ENCODE measurements around the gene FBXL12.
"Not testable (repeated sequence)": the region's sequence is repeated elsewhere in the genome, so short reads cannot be mapped to it uniquely, and the experiment has no call there.

Gene FBXL12

DNA sequence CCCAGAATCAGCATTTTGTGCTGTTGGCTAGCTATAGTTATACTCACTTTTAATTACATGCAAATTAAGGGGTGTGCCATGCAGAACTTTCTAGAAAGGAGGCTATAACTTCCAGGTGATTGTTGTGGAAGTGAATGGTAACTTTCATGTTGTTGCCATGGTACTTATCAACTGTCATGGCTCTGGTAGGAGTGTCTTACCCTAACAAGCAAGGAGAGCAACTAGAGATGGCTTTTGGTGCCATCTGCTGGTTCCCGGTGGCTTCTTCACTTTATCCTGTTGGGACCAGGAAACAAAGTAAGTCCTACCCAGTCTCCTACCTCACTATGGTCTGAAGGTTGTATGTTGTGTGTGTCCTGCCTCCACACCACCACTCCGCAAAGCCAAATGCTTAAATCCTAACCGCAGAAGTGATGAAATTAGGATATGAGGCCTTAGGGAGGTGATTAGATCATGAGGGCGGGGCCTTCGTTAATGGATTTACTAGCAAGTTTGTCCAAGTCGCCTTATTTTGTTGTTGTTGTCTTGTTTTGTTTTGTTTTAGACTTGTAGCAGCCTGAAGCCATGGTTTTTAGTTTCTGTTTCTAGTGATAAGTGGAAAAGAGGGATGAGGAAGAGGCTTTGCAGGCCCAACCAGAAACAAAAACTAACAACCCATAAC, 22.6 kb downstream of the FBXL12 start:
- TF ChIP-seq ZFX (IDR thresholded peaks at IDR 0.05) (no peak), CTCF (conservative IDR thresholded peaks at IDR 0.05) (peak; percentile 92)
- H3K27ac ChIP-seq = no peak overlapping the region

DNA sequence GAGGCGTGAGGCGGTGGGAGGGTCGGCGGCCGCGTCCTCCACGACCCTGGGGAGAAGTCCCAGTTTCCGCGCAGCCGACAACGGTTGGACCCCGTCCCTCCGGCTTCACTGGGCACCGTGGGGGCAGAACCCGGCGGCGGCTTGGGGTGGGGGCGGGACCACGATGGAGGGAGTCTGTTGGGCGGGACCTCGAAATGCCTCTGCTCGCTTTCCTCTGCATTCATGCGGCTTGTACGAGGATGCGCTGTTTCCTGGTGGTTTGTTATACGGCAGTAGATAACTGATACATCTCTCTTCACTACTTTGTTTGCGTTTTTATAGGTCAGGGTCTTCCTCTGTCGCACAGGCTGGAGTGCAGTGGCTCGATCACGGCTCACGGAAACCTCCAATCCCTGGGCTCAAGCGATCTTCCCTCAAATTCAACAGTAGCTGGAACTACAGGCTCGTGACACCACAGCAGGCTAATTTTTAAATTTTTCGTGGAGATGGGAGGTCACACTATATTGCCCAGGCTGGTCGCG, 25.7 kb downstream of the FBXL12 start:
- no peak overlapping the region for H3K27ac ChIP-seq
- TF ChIP-seq CTCF (conservative IDR thresholded peaks at IDR 0.05) = no peak
- TF ChIP-seq ZFX (IDR thresholded peaks at IDR 0.05) = no peak

DNA sequence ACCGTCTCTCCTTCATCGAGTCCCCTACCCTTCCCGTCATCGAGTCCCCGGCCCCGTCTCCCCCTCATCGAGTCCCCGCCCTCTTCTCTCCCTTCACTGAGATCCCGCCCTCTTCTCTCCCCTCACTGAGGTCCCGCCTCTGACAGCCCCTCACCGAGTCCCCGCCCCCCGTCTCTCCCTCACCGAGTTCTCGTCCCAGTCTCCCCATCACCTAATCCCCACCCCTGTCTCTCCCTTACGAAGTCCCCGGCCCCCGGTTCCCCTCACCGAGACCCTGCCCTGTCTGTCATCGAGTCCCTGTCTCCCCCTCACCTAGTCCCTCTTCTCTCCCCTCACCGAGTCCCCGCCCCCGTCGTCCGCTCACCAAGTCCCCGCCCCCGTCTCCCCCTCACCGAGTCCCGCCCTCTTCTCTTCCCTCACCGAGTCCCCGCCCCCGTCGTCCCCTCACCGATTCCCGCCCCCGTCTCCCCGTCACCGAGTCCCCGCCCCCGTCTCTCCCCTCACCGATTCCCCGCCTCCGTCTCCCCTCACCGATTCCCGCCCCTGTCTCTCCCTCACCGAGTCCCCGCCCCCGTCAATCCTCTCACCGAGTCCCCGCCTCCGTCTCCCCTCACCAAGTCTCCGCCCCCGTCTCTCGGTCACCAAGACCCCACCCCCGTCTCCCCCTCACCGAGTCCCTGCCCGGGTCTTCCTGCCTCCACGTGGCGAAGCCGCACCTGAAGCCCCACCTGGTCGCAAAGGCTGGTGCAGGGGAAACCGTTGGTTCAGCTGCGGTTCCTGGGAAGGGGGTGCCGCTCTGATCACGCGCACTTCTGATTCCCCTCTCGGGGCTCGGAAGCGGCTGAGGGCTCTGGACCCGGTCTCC, 26.4 kb downstream of the FBXL12 start:
- TF ChIP-seq CTCF (conservative IDR thresholded peaks at IDR 0.05) = no peak
- TF ChIP-seq ZFX (IDR thresholded peaks at IDR 0.05) = no peak
- H3K27ac ChIP-seq = no peak overlapping the region

GRCh38 chr19:9791552-9792205, 27.2 kb downstream of the FBXL12 start:
- H3K27ac ChIP-seq = no peak overlapping the region
- TF ChIP-seq ZFX (IDR thresholded peaks at IDR 0.05) (no peak), CTCF (conservative IDR thresholded peaks at IDR 0.05) (no peak)

DNA sequence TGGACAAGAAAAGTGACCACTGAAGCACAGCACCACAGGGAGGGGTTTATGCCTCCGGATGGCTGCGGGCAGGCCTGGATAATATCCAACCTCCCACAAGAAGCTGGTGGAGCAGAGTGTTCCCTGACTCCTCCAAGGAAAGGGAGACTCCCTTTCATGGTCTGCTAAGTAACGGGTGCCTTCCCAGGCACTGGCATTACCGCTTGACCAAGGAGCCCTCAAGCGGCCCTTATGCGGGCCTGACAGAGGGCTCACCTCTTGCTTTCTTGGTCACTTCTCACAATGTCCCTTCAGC, 27.9 kb downstream of the FBXL12 start:
- not testable (repeated sequence) for H3K27ac ChIP-seq

DNA sequence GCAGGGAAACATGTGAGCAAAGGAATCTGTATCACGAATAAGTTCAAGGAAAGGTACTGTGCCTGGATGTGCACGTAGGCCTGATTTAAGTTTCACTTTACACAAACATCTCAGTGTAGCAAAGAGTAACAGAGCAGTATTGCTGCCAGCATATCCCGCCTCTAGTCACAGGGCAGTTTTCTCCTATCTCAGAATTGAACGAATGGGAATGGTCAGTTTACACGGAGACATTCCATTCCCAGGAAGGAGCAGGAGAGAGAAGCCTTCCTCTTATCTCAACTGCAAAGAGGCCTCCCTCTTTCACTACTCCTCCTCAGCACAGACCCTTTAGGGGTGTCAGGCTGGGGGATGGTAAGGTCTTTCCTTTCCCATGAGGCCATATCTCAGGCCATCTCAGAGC, 29.3 kb downstream of the FBXL12 start:
- H3K27ac ChIP-seq = not testable (repeated sequence)

- TF ChIP-seq CTCF (conservative IDR thresholded peaks at IDR 0.05) = no peak
- no peak for TF ChIP-seq ZFX (IDR thresholded peaks at IDR 0.05)
- no peak overlapping the region for H3K27ac ChIP-seq
These were observed 29.8 kb downstream of the FBXL12 start for GRCh38 chr19:9789066-9789465.

DNA sequence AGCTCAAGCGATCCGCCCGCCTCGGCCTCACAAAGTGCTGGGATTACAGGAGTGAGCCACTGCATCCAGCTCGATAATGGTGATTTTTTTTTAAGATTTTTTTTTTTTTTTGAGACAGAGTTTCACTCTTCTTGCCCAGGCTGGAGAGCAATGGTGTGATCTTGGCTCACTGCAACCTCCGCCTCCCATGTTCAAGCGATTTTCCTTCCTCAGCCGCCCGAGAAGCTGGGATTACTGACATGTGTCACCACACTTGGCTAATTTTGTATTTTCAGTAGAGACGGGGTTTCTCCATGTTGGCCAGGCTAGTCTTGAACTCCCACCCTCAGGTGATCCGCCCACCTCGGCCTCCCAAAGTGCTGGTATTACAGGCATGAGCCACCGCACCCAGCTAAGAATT, 30.3 kb downstream of the FBXL12 start:
- not testable (repeated sequence) for H3K27ac ChIP-seq
